Measurements from ENCODE around the gene CACNG6.

The CACNG6 gene

DNA sequence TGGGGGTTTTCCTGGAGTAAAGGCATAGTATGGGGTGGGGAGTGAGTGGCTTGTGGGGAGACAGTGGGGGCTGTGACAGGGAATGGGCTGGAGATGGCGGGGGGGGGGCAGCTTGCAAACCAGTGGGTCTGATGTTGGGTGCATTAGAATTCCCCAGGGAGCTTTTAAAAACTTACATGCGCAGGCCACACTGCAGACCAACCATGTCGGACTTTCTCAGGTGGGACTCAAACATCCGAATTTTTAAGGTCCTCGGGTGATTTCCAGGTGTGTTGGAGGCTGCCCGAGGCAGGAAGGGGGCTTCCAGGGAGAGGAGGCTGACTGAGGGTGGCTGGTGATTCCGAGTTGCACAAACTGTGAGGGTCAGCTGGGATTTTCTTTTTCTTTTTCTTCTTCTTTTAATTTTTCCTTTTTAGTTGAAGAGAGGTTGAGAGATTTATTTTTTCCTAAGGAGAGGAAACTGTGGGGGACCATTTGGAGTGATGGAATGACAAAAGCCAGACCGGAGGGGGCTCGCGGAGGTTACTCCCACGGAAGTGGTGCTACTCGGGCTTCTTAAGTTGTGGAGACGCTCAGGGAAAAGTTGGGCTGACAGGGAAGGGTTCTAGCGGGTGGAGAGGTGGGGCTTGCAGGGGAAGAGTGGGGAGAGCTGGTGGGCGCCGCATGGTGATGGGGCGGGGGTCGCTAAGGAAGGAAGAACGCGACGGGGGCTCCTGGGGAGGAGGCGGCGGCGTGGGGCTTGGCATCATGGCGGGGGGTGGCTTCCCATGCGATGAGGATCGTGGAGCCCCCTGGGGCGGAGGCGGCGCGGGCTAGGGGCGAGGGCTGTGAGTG, 29.7 kb upstream of the CACNG6 start:
- Histone ChIP-seq H3K4me3 (no peak overlapping the region), H3K36me3 (no peaks in the 10 kb centered on the region), H3K27me3 (peaks cover 0 to 89% of the 10 kb centered on the region in 2 donors), H3K9me3 (no peaks in the 10 kb centered on the region), H3K27ac (no peak overlapping the region), H3K4me1 (peaks cover 0 to 6% (median 0%) of the 10 kb centered on the region in 4 donors)
- no peak for DNase-seq
- TF ChIP-seq, protein P1, sequence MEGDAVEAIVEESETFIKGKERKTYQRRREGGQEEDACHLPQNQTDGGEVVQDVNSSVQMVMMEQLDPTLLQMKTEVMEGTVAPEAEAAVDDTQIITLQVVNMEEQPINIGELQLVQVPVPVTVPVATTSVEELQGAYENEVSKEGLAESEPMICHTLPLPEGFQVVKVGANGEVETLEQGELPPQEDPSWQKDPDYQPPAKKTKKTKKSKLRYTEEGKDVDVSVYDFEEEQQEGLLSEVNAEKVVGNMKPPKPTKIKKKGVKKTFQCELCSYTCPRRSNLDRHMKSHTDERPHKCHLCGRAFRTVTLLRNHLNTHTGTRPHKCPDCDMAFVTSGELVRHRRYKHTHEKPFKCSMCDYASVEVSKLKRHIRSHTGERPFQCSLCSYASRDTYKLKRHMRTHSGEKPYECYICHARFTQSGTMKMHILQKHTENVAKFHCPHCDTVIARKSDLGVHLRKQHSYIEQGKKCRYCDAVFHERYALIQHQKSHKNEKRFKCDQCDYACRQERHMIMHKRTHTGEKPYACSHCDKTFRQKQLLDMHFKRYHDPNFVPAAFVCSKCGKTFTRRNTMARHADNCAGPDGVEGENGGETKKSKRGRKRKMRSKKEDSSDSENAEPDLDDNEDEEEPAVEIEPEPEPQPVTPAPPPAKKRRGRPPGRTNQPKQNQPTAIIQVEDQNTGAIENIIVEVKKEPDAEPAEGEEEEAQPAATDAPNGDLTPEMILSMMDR (IDR thresholded peaks at IDR 0.05), result no peak
- intact Hi-C loops (cut with DNase I; ENCODE audit: low total_unique reads), result no loop called here

DNA sequence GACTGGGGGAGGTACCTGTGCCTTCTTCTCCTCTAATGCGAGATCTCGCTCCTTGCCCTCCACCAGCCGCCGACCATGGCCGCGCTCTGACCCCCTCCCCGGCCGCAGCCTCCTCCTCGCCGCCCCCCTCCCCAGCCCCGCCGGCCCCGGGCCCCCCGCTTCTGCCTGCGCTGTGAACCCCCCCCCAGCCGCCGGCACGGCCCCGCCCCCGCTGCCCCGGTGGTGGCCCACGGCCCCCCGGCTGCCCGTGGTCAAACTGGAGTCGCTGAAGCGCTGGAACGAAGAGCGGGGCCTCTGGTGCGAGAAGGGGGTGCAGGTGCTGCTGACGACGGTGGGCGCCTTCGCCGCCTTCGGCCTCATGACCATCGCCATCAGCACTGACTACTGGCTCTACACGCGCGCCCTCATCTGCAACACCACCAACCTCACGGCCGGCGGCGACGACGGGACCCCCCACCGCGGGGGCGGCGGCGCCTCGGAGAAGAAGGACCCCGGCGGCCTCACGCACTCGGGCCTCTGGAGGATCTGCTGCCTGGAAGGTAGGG, 28.5 kb upstream of the CACNG6 start, which contains the start of gene CACNG8:
TSS of gene CACNG8 (plus strand) at position 51 of the 545 bp plus-strand sequence.
- intact Hi-C loops (cut with DNase I; ENCODE audit: low total_unique reads), result no loop called here
- DNase-seq, result no peak
- Histone ChIP-seq H3K9me3 (no peaks in the 10 kb centered on the region), H3K36me3 (no peaks in the 10 kb centered on the region), H3K4me3 (no peak within 1 kb of the TSS), H3K4me1 (peaks cover 0 to 6% (median 0%) of the 10 kb centered on the region in 4 donors), H3K27me3 (peaks cover 0 to 87% of the 10 kb centered on the region in 2 donors), H3K27ac (no peak within 1 kb of the TSS)
- TF ChIP-seq, protein P1 (IDR thresholded peaks at IDR 0.05), result no peak

DNA sequence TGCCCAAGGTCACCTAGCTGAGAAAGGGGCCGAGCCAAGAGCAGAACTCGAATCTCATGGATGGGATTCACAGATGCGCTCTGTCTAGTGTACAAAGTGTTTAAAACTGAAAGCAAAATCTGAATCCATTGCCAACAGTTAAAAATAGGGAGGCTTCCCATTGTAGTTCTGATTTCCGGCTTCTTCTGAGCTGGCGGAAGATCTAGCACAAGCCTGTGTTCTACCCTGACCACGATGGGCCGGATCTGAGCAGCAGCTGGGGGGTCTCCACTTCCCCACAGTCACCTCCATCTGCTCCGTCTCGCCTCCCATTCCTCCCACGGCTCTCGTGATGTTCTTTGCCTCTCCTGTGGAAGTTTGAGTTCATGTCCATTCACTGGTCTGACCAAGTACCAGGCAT, 26.3 kb upstream of the CACNG6 start:
- TF ChIP-seq, protein P1 (IDR thresholded peaks at IDR 0.05), result no peak
- Histone ChIP-seq H3K27me3 (peaks cover 0 to 66% of the 10 kb centered on the region in 2 donors), H3K27ac (no peak overlapping the region), H3K4me1 (peaks cover 0 to 6% (median 0%) of the 10 kb centered on the region in 4 donors), H3K9me3 (no peaks in the 10 kb centered on the region), H3K36me3 (no peaks in the 10 kb centered on the region), H3K4me3 (no peak overlapping the region)
- DNase-seq, result no peak
- intact Hi-C loops (cut with DNase I; ENCODE audit: low total_unique reads), result no loop called here

DNA sequence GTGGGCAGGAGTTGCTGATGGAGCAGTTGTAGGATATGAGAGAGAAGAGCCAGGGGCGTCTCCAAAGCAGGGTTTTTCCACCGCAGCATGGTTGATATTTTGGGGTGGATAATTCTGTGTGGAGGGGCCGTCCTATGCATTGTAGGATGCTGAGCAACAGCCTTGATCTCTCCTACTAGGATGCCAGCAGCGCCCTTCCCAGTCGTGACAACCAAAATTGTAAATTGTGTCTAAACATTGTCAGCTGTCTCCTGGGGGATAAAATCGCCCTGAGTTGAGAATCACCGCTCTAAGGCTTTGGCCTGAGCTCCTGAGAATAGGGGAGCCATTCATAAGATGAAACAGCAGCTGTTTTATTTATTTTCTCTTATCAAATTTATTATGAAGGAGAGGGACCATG, 24.5 kb upstream of the CACNG6 start:
- no peak overlapping the region for H3K4me3 ChIP-seq
- intact Hi-C loops (cut with DNase I; ENCODE audit: low total_unique reads), result no loop called here
- H3K9me3 ChIP-seq, result no peaks in the 10 kb centered on the region
- H3K36me3 ChIP-seq, result no peaks in the 10 kb centered on the region
- peaks cover 0 to 47% of the 10 kb centered on the region in 2 donors for H3K27me3 ChIP-seq
- no peak overlapping the region for H3K27ac ChIP-seq
- H3K4me1 ChIP-seq, result peaks cover 0 to 6% (median 0%) of the 10 kb centered on the region in 4 donors
- TF ChIP-seq, protein P1 (IDR thresholded peaks at IDR 0.05), result no peak
- no peak for DNase-seq

DNA sequence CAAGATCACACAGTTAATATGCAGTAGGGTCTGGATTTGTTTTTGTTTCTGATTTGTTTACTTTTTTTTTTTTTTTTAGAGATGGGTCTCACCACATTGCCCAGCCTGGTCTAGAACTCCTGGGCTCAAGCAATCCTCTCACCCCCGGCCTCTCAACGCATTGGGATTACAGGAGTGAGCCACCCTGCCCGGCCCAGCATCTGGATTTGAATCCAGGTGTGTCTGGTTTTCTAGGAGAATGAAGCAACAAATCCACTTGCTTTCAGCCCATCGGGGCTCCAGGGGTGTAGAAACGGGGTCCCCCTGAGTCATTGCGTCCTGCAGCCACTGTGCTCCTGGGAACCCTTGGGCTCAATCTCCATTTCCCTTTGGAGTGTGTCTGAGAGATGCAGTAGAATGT, 22.1 kb upstream of the CACNG6 start:
- intact Hi-C loops (cut with DNase I; ENCODE audit: low total_unique reads), result no loop called here
- no peaks in the 10 kb centered on the region for H3K36me3 ChIP-seq
- H3K4me3 ChIP-seq, result no peak overlapping the region
- DNase-seq, result no peak
- TF ChIP-seq, protein P1 (IDR thresholded peaks at IDR 0.05), result no peak
- no peaks in the 10 kb centered on the region for H3K4me1 ChIP-seq
- H3K27ac ChIP-seq, result no peak overlapping the region
- H3K9me3 ChIP-seq, result no peaks in the 10 kb centered on the region
- H3K27me3 ChIP-seq, result peaks cover 0 to 27% of the 10 kb centered on the region in 2 donors

All from tibial artery (tissue), 4 donors.